Nephron progenitor cell (in vitro differentiated cells): Measurements from ENCODE around the gene EIF2S2.

Source experiments
- DNase-seq: peaks from one replicate; pipeline ENCODE4 v3.0.0; 2021
- H3K27ac Mint-ChIP-seq: 2 replicates; pipeline ENCODE4 v1.8.0; 2021; ENCODE audit warnings: mild to moderate bottlenecking, moderate library complexity, mixed read lengths
- H3K27me3 Mint-ChIP-seq: 2 replicates; pipeline ENCODE4 v1.8.0; 2021; ENCODE audit warnings: mild to moderate bottlenecking, low read depth, mixed read lengths; ENCODE audit not compliant: poor library complexity
- H3K36me3 Mint-ChIP-seq: 2 replicates; pipeline ENCODE4 v1.8.0; 2021; ENCODE audit warnings: low read depth, mixed read lengths
- H3K4me1 Mint-ChIP-seq: 2 replicates; pipeline ENCODE4 v1.8.0; 2021; ENCODE audit warnings: mixed read lengths
- H3K4me3 Mint-ChIP-seq: 2 replicates; pipeline ENCODE4 v1.8.0; 2021; ENCODE audit warnings: mild to moderate bottlenecking, moderate library complexity, mixed read lengths
- H3K9me3 Mint-ChIP-seq: 2 replicates; pipeline ENCODE4 v1.8.0; 2021; ENCODE audit warnings: mild to moderate bottlenecking, moderate library complexity, mixed read lengths
- CTCF ChIP-seq: fragments of 200-600 bp; sonication (generic); IDR thresholded peaks from 2 replicates; pipeline ENCODE4 v1.5.0; 2021; ENCODE audit warnings: antibody characterized with exemption

The EIF2S2 gene

GRCh38 chr20:34110025-34110744 is 1.9 kb downstream of the EIF2S2 start:
- H3K4me3 Mint-ChIP-seq = peak overlapping the region; percentile 90
- DNase-seq = no peak
- no peaks in the 10 kb centered on the region for H3K9me3 Mint-ChIP-seq
- H3K27me3 Mint-ChIP-seq = peaks cover 9% of the 10 kb centered on the region
- peaks cover 31% of the 10 kb centered on the region for H3K36me3 Mint-ChIP-seq
- no peak for TF ChIP-seq CTCF
- no peak overlapping the region for H3K27ac Mint-ChIP-seq
- H3K4me1 Mint-ChIP-seq = peaks cover 47% of the 10 kb centered on the region

- peaks cover 39% of the 10 kb centered on the region for H3K36me3 Mint-ChIP-seq
- no peaks in the 10 kb centered on the region for H3K9me3 Mint-ChIP-seq
- peaks cover 47% of the 10 kb centered on the region for H3K4me1 Mint-ChIP-seq
- H3K4me3 Mint-ChIP-seq = peak overlapping the region; percentile 63
- H3K27me3 Mint-ChIP-seq = peaks cover 9% of the 10 kb centered on the region
- no peak overlapping the region for H3K27ac Mint-ChIP-seq
- DNase-seq = no peak
- TF ChIP-seq CTCF = no peak
Measured at GRCh38 chr20:34109442-34109841, 2.6 kb downstream of the EIF2S2 start.

- H3K27ac Mint-ChIP-seq = no peak overlapping the region
Measured at GRCh38 chr20:34108616-34109174, 3.3 kb downstream of the EIF2S2 start.

GRCh38 chr20:34105978-34106675 is 5.9 kb downstream of the EIF2S2 start:
- Mint-ChIP-seq H3K9me3 (no peaks in the 10 kb centered on the region), H3K4me1 (peaks cover 39% of the 10 kb centered on the region), H3K4me3 (no peak overlapping the region), H3K27me3 (no peaks in the 10 kb centered on the region), H3K27ac (peak overlapping the region; percentile 41), H3K36me3 (peaks cover 69% of the 10 kb centered on the region)
- no peak for TF ChIP-seq CTCF
- no peak for DNase-seq

More at GRCh38 chr20:34108616-34109174, 3.3 kb downstream of the EIF2S2 start:
- DNase-seq = no peak
- TF ChIP-seq CTCF = no peak
- Mint-ChIP-seq H3K27me3 (peaks cover 6% of the 10 kb centered on the region), H3K4me3 (peak overlapping the region; percentile 24), H3K4me1 (peaks cover 47% of the 10 kb centered on the region), H3K36me3 (peaks cover 46% of the 10 kb centered on the region), H3K9me3 (no peaks in the 10 kb centered on the region)

GRCh38 chr20:34104059-34104458 is 8.0 kb downstream of the EIF2S2 start:
- TF ChIP-seq CTCF = no peak
- H3K27me3 Mint-ChIP-seq = no peaks in the 10 kb centered on the region
- peak overlapping the region; percentile 13 for H3K27ac Mint-ChIP-seq
- no peak for DNase-seq
- no peak overlapping the region for H3K4me3 Mint-ChIP-seq
- no peaks in the 10 kb centered on the region for H3K9me3 Mint-ChIP-seq
- peaks cover 19% of the 10 kb centered on the region for H3K4me1 Mint-ChIP-seq
- peaks cover 76% of the 10 kb centered on the region for H3K36me3 Mint-ChIP-seq
